ENCODE results near the gene HIF3A. TPM values are rescaled to one million over a fixed set of nuclear protein-coding genes. Genes with fewer than 3 reads are reported as not detected.

Gene HIF3A
- total RNA-seq, 1 experiment from 2014 or later: 0.98 TPM

DNA sequence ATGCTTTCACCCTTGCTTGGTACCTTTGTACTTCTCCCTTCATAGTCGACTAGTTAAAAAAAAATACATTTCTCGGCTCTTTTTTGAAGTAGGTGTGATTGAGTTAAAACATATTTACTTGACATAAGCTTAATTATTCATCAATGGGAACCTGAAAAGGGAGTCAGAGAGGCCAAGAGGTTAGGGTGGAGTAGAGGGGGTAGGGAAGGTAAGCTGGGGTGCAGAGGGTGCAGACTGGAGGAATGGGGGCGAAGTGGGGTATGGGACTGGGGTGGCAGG is 701 bp upstream of the HIF3A start:
- Histone ChIP-seq H2AFZ (ENCODE audit: low read depth, low read length, poor library complexity, severe bottlenecking) (no peak overlapping the region), H3K36me3 (ENCODE audit: control insufficient read depth in 1 of 2, insufficient read depth in 2 of 2, low read length in 2 of 2) (no peaks in the 10 kb centered on the region), H3K9me2 (ENCODE audit: insufficient read depth) (no peaks in the 10 kb centered on the region), H3K9me3 (ENCODE audit: control insufficient read depth in 1 of 2, insufficient read depth in 1 of 2, low read depth in 1 of 2, low read length in 2 of 2) (peaks cover 0 to 3% of the 10 kb centered on the region in 2 experiments; a peak in 1 of 4 replicates), H3K27me3 (ENCODE audit: insufficient read depth, low read length) (0 out of 2 replicates have a peak, but pooled peaks cover 4% of the 10 kb centered on the region), H3K4me2 (ENCODE audit: low read length) (no peak overlapping the region), H3K27ac (ENCODE audit: low read depth, low read length) (no peak overlapping the region), H3K4me3 (replicated peaks in 1 of 2; ENCODE audit: low read depth in 1 of 2, low read length in 2 of 2) (no peak overlapping the region), H3K79me2 (ENCODE audit: insufficient read depth, low read length) (no peaks in the 10 kb centered on the region), H3K4me1 (ENCODE audit: control insufficient read depth in 1 of 2, insufficient read depth in 2 of 2, low read length in 2 of 2) (peaks cover 19 to 20% of the 10 kb centered on the region in 2 experiments), H3K9ac (ENCODE audit: low read length) (no peak overlapping the region), H4K20me1 (ENCODE audit: insufficient read depth) (no peaks in the 10 kb centered on the region)
- ATAC-seq (no peak), DNase-seq (ENCODE audit: low read depth, low spot score) (no peak)
- ChIA-PET POLR2A (no interaction called here), RAD21 (ENCODE audit: low non-redundant PET in 1 of 2, low total read pairs in 2 of 2, uncharacterized antibody in 2 of 2, unreplicated experiment in 2 of 2) (no interaction called here), CTCF (no interaction called here)
- BruUV-seq (replicated peaks): no TSS peak
- intact Hi-C loops (cut with micrococcal nuclease): no loop called here
- TF ChIP-seq CEBPB (IDR thresholded peaks at IDR 0.05; ENCODE audit: low read depth) (no peak), TCF7L2 (IDR thresholded peaks at IDR 0.05; ENCODE audit: borderline replicate concordance, extremely low read depth, insufficient read depth, insufficient read length) (no peak), SRF (IDR thresholded peaks at IDR 0.05; ENCODE audit: low read depth) (no peak), YY1 (IDR thresholded peaks at IDR 0.05; ENCODE audit: extremely low read depth, insufficient replicate concordance, low read depth, low read length) (no peak), RAD21 (IDR thresholded peaks at IDR 0.05; ENCODE audit: low read depth) (no peak), CBX3 (IDR thresholded peaks at IDR 0.05; ENCODE audit: low read depth) (no peak), EZH2 (IDR thresholded peaks at IDR 0.05) (no peak)
- TF ChIP-seq, protein P1, sequence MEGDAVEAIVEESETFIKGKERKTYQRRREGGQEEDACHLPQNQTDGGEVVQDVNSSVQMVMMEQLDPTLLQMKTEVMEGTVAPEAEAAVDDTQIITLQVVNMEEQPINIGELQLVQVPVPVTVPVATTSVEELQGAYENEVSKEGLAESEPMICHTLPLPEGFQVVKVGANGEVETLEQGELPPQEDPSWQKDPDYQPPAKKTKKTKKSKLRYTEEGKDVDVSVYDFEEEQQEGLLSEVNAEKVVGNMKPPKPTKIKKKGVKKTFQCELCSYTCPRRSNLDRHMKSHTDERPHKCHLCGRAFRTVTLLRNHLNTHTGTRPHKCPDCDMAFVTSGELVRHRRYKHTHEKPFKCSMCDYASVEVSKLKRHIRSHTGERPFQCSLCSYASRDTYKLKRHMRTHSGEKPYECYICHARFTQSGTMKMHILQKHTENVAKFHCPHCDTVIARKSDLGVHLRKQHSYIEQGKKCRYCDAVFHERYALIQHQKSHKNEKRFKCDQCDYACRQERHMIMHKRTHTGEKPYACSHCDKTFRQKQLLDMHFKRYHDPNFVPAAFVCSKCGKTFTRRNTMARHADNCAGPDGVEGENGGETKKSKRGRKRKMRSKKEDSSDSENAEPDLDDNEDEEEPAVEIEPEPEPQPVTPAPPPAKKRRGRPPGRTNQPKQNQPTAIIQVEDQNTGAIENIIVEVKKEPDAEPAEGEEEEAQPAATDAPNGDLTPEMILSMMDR (IDR thresholded peaks at IDR 0.05 in 2 of 3, conservative IDR thresholded peaks at IDR 0.05 in 1 of 3; ENCODE audit: borderline replicate concordance in 1 of 3, insufficient read depth in 1 of 3, low read depth in 2 of 3, low read length in 2 of 3): no peak
- TF ChIP-seq, protein P2, sequence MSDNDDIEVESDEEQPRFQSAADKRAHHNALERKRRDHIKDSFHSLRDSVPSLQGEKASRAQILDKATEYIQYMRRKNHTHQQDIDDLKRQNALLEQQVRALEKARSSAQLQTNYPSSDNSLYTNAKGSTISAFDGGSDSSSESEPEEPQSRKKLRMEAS (IDR thresholded peaks at IDR 0.05): no peak

Measured in HCT116 (cell line).